SK-N-SH treated with all-trans-retinoic acid at 6 μM for 48 hours (cell line): ENCODE data around the gene RAI14.

ENCODE experiments used
- ATAC-seq: fragments of 200-7000 bp; cut with Tn5 transposase; 3 replicates; pipeline ENCODE4 v1.9.1; 2020; ENCODE audit warnings: mild to moderate bottlenecking, moderate library complexity
- BACH2 ChIP-seq: fragments of 250-450 bp; sonication (Bioruptor Pico); IDR thresholded peaks from 2 replicates; pipeline ENCODE4 v1.9.0; 2021; ENCODE audit warnings: mild to moderate bottlenecking, borderline replicate concordance
- ESRRG ChIP-seq: fragments of 250-450 bp; sonication (Bioruptor Pico); IDR thresholded peaks from 2 replicates; pipeline ENCODE4 v1.6.1; 2021; ENCODE audit warnings: mild to moderate bottlenecking
- GLIS3 ChIP-seq: fragments of 250-450 bp; sonication (Bioruptor Pico); IDR thresholded peaks from 2 replicates; pipeline ENCODE4 v1.5.0; 2020; ENCODE audit warnings: mild to moderate bottlenecking, moderate library complexity
- ISL1 ChIP-seq: fragments of 250-450 bp; sonication (Bioruptor Pico); IDR thresholded peaks from 2 replicates; pipeline ENCODE4 v2.1.2; 2022; ENCODE audit warnings: mild to moderate bottlenecking, moderate library complexity
- OSR1 ChIP-seq: fragments of 250-450 bp; sonication (Bioruptor Pico); IDR thresholded peaks from 2 replicates; pipeline ENCODE4 v1.8.0; 2022; ENCODE audit warnings: moderate library complexity, mild to moderate bottlenecking, inconsistent platforms
- PPARA ChIP-seq: fragments of 250-450 bp; sonication (Bioruptor Pico); IDR thresholded peaks from 2 replicates; pipeline ENCODE4 v1.5.0; 2020; ENCODE audit warnings: mild to moderate bottlenecking, borderline replicate concordance
- SNAI2 ChIP-seq: fragments of 250-450 bp; sonication (Bioruptor Pico); IDR thresholded peaks from 2 replicates; pipeline ENCODE4 v1.5.0; 2020; ENCODE audit warnings: mild to moderate bottlenecking, moderate library complexity
- TCF4 ChIP-seq: fragments of 250-450 bp; sonication (Bioruptor Pico); IDR thresholded peaks from 2 replicates; pipeline ENCODE4 v1.8.0; 2021; ENCODE audit warnings: mild to moderate bottlenecking, moderate library complexity, borderline replicate concordance
- TOX ChIP-seq: fragments of 250-450 bp; sonication (Bioruptor Pico); IDR thresholded peaks from 2 replicates; pipeline ENCODE4 v1.8.0; 2021; ENCODE audit warnings: mild to moderate bottlenecking, moderate library complexity, borderline replicate concordance
- ZC3H10 ChIP-seq: fragments of 250-450 bp; sonication (Bioruptor Pico); IDR thresholded peaks from 2 replicates; pipeline ENCODE4 v1.5.1; 2021; ENCODE audit warnings: mild to moderate bottlenecking, moderate library complexity
- ZFP3 ChIP-seq: fragments of 250-450 bp; sonication (Bioruptor Pico); IDR thresholded peaks from 2 replicates; pipeline ENCODE4 v1.5.0; 2020; ENCODE audit warnings: mild to moderate bottlenecking, moderate library complexity
- ZFP30 ChIP-seq: fragments of 450-650 bp; formaldehyde crosslinking; IDR thresholded peaks from 2 replicates; pipeline ENCODE4 v1.5.0; 2022; ENCODE audit warnings: mild to moderate bottlenecking, moderate library complexity
- ZNF565 ChIP-seq: fragments of 450-650 bp; formaldehyde crosslinking; conservative IDR thresholded peaks from 2 replicates; pipeline ENCODE4 v1.5.0; 2020; ENCODE audit warnings: low read depth, mild to moderate bottlenecking, moderate library complexity
- ZNF70 ChIP-seq: fragments of 450-650 bp; formaldehyde crosslinking; IDR thresholded peaks from 2 replicates; pipeline ENCODE4 v1.5.0; 2020; ENCODE audit warnings: mild to moderate bottlenecking, moderate library complexity
- ZNF8 ChIP-seq: fragments of 450-650 bp; formaldehyde crosslinking; IDR thresholded peaks from 2 replicates; pipeline ENCODE4 v1.5.0; 2020; ENCODE audit warnings: mild to moderate bottlenecking, moderate library complexity
- TF ChIP-seq, protein P1 (sequence below): fragments of 250-450 bp; sonication (Bioruptor Pico); IDR thresholded peaks from 2 replicates; pipeline ENCODE4 v1.5.1; 2020; ENCODE audit warnings: low read depth, mild to moderate bottlenecking, moderate library complexity
- TF ChIP-seq, protein P2 (sequence below): fragments of 250-450 bp; sonication (Bioruptor Pico); IDR thresholded peaks from 2 replicates; pipeline ENCODE4 v1.5.0; 2020; ENCODE audit warnings: mild to moderate bottlenecking, moderate library complexity
- TF ChIP-seq, protein P3 (sequence below): fragments of 250-450 bp; sonication (Bioruptor Pico); IDR thresholded peaks from 2 replicates; pipeline ENCODE4 v1.8.0; 2021; ENCODE audit warnings: low read depth, mild to moderate bottlenecking, moderate library complexity, borderline replicate concordance
- TF ChIP-seq, protein P4 (sequence below): fragments of 250-450 bp; sonication (Bioruptor Pico); IDR thresholded peaks from 2 replicates; pipeline ENCODE4 v1.8.0; 2020; ENCODE audit warnings: mild to moderate bottlenecking, moderate library complexity, borderline replicate concordance

RAI14 gene

DNA sequence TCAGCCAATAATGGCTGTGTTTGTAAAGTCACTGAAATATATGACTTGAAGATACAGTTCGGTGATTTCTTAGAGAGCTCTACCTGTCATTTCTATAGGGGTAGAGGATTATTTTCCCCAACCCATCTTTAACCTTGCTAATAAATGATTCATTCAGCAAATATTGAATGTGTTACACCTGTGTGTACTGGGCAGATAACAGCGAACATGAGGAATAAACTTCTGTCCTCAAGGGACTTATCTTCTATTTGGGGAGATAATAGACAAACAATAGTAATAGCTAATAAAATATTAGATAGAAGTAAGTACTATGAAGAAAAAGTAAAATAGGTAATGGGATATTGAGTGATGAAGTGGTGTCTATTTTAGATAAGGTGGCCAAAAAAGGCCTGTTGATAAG is 192.1 kb downstream of the RAI14 start:
- no peak for ATAC-seq

DNA sequence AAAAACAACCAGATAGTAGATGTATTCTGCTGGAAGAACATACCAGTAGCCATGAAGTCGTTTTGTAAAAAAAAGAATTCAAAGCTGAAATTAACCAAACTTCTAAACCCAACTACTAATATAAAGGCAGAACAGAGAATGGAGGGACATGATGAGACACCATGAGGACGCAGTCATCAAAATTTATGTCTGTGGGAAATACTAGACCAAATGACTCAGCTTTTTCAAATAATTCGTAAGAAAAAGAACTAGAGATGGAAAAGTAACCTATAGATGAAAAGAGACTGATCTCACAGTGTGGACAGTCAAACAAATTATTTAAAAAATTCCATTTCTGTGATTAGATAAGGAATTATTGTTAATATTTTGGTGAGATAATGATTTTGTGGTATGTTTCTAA is 193.1 kb downstream of the RAI14 start:
- TF ChIP-seq PPARA (CRISPR knock-in tag), result no peak
- no peak for TF ChIP-seq ZC3H10
- TF ChIP-seq, protein P1, sequence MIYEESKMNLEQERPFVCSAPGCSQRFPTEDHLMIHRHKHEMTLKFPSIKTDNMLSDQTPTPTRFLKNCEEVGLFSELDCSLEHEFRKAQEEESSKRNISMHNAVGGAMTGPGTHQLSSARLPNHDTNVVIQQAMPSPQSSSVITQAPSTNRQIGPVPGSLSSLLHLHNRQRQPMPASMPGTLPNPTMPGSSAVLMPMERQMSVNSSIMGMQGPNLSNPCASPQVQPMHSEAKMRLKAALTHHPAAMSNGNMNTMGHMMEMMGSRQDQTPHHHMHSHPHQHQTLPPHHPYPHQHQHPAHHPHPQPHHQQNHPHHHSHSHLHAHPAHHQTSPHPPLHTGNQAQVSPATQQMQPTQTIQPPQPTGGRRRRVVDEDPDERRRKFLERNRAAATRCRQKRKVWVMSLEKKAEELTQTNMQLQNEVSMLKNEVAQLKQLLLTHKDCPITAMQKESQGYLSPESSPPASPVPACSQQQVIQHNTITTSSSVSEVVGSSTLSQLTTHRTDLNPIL (CRISPR knock-in tag), result no peak
- no peak for TF ChIP-seq BACH2 (CRISPR knock-in tag)
- TF ChIP-seq OSR1 (CRISPR knock-in tag), result no peak
- TF ChIP-seq GLIS3 (CRISPR knock-in tag), result no peak
- no peak for TF ChIP-seq ESRRG
- TF ChIP-seq, protein P2, sequence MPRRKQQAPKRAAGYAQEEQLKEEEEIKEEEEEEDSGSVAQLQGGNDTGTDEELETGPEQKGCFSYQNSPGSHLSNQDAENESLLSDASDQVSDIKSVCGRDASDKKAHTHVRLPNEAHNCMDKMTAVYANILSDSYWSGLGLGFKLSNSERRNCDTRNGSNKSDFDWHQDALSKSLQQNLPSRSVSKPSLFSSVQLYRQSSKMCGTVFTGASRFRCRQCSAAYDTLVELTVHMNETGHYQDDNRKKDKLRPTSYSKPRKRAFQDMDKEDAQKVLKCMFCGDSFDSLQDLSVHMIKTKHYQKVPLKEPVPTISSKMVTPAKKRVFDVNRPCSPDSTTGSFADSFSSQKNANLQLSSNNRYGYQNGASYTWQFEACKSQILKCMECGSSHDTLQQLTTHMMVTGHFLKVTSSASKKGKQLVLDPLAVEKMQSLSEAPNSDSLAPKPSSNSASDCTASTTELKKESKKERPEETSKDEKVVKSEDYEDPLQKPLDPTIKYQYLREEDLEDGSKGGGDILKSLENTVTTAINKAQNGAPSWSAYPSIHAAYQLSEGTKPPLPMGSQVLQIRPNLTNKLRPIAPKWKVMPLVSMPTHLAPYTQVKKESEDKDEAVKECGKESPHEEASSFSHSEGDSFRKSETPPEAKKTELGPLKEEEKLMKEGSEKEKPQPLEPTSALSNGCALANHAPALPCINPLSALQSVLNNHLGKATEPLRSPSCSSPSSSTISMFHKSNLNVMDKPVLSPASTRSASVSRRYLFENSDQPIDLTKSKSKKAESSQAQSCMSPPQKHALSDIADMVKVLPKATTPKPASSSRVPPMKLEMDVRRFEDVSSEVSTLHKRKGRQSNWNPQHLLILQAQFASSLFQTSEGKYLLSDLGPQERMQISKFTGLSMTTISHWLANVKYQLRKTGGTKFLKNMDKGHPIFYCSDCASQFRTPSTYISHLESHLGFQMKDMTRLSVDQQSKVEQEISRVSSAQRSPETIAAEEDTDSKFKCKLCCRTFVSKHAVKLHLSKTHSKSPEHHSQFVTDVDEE (CRISPR knock-in tag), result no peak
- no peak for TF ChIP-seq ISL1 (CRISPR knock-in tag)
- ATAC-seq, result no peak

More for the DNA sequence above, 192.1 kb downstream of the RAI14 start:
- TF ChIP-seq, protein P2 (CRISPR knock-in tag), result no peak
- TF ChIP-seq ZC3H10 (no peak), SNAI2 (no peak), TOX (CRISPR knock-in tag) (no peak), ZNF8 (CRISPR knock-in tag) (no peak), ZFP30 (no peak), ZFP3 (no peak), TCF4 (CRISPR knock-in tag) (no peak), ISL1 (CRISPR knock-in tag) (no peak), BACH2 (CRISPR knock-in tag) (no peak), ZNF70 (CRISPR knock-in tag) (no peak), ZNF565 (CRISPR knock-in tag) (no peak), OSR1 (CRISPR knock-in tag) (no peak)
- TF ChIP-seq, protein P1 (CRISPR knock-in tag), result no peak
- TF ChIP-seq, protein P3, sequence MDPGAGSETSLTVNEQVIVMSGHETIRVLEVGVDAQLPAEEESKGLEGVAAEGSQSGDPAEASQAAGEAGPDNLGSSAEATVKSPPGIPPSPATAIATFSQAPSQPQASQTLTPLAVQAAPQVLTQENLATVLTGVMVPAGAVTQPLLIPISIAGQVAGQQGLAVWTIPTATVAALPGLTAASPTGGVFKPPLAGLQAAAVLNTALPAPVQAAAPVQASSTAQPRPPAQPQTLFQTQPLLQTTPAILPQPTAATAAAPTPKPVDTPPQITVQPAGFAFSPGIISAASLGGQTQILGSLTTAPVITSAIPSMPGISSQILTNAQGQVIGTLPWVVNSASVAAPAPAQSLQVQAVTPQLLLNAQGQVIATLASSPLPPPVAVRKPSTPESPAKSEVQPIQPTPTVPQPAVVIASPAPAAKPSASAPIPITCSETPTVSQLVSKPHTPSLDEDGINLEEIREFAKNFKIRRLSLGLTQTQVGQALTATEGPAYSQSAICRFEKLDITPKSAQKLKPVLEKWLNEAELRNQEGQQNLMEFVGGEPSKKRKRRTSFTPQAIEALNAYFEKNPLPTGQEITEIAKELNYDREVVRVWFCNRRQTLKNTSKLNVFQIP (CRISPR knock-in tag), result no peak
- TF ChIP-seq, protein P4, sequence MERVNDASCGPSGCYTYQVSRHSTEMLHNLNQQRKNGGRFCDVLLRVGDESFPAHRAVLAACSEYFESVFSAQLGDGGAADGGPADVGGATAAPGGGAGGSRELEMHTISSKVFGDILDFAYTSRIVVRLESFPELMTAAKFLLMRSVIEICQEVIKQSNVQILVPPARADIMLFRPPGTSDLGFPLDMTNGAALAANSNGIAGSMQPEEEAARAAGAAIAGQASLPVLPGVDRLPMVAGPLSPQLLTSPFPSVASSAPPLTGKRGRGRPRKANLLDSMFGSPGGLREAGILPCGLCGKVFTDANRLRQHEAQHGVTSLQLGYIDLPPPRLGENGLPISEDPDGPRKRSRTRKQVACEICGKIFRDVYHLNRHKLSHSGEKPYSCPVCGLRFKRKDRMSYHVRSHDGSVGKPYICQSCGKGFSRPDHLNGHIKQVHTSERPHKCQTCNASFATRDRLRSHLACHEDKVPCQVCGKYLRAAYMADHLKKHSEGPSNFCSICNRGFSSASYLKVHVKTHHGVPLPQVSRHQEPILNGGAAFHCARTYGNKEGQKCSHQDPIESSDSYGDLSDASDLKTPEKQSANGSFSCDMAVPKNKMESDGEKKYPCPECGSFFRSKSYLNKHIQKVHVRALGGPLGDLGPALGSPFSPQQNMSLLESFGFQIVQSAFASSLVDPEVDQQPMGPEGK (CRISPR knock-in tag), result no peak
